CD4-positive, alpha-beta T cell (primary cell): ENCODE results near the gene CREB3L1. TPM values are rescaled to one million over a fixed set of nuclear protein-coding genes. Genes with fewer than 3 reads are reported as not detected.

ENCODE experiments used
- ATAC-seq: fragments of 200-7000 bp; cut with Tn5 transposase; one replicate; pipeline ENCODE4 v1.10.0; 2022; ENCODE audit warnings: mild to moderate bottlenecking; ENCODE audit not compliant: poor library complexity
- CTCF ChIA-PET: fragments of 350-600 bp; sonication (Branson Sonifier 250); formaldehyde crosslinking; loops from one replicate; lab custom pipeline; 2021; ENCODE audit warnings: antibody characterized with exemption, inconsistent platforms; lab: Charles Lee
- POLR2A ChIA-PET: fragments of 350-600 bp; sonication (Branson Sonifier 250); formaldehyde crosslinking; loops from one replicate; lab custom pipeline; 2021; ENCODE audit warnings: antibody characterized with exemption, inconsistent platforms; lab: Charles Lee
- DNase-seq, 14 experiments: peaks; one replicate each; pipeline ENCODE4 v3.0.0-alpha.2; 2013 to 2020; ENCODE audit warnings: mixed read lengths in 2 of 14
- H3K27ac ChIP-seq, 2 donors: one replicate each; pipeline versions ENCODE4 v1.5.1 to v1.7.0; 2013; ENCODE audit warnings: low read length in 2 of 2, low read depth in 1 of 2, mild to moderate bottlenecking in 1 of 2
- H3K27me3 ChIP-seq, 2 experiments: 1 replicate in 1 of 2; 2 replicates in 1 of 2; pipeline versions ENCODE4 v1.6.1 to v1.7.0; 2013; ENCODE audit warnings: low read length in 2 of 2, control low read depth in 1 of 2, mild to moderate bottlenecking in 1 of 2, moderate library complexity in 1 of 2; ENCODE audit not compliant: insufficient read depth in 2 of 2, control insufficient read depth in 1 of 2
- H3K36me3 ChIP-seq: one replicate; pipeline ENCODE4 v1.6.1; 2013; ENCODE audit warnings: low read length, control low read depth; ENCODE audit not compliant: insufficient read depth
- H3K4me1 ChIP-seq: one replicate; pipeline ENCODE4 v1.6.1; 2013; ENCODE audit warnings: low read length, control low read depth; ENCODE audit not compliant: insufficient read depth
- H3K4me3 ChIP-seq: one replicate; pipeline ENCODE4 v1.5.1; 2013; ENCODE audit warnings: mild to moderate bottlenecking, low read length, moderate library complexity
- H3K9me3 ChIP-seq, 2 experiments: 1 replicate in 1 of 2; 2 replicates in 1 of 2; pipeline versions ENCODE4 v1.6.1 to v1.7.0; 2013; ENCODE audit warnings: low read length in 2 of 2, mild to moderate bottlenecking in 2 of 2, control low read depth in 1 of 2, moderate library complexity in 1 of 2; ENCODE audit not compliant: control insufficient read depth in 1 of 2, insufficient read depth in 1 of 2
- H3K27ac Mint-ChIP-seq: one replicate; pipeline ENCODE4 v1.8.0; 2020; ENCODE audit warnings: mixed read lengths
- H3K27me3 Mint-ChIP-seq: one replicate; pipeline ENCODE4 v1.8.0; 2021; ENCODE audit warnings: mixed read lengths
- H3K36me3 Mint-ChIP-seq: one replicate; pipeline ENCODE4 v1.8.0; 2021; ENCODE audit warnings: low read depth, mixed read lengths
- H3K4me1 Mint-ChIP-seq: one replicate; pipeline ENCODE4 v1.8.0; 2021; ENCODE audit warnings: low read depth, mixed read lengths
- H3K4me3 Mint-ChIP-seq: one replicate; pipeline ENCODE4 v1.8.0; 2020; ENCODE audit warnings: mild to moderate bottlenecking, mixed read lengths
- H3K9me3 Mint-ChIP-seq: one replicate; pipeline ENCODE4 v1.8.0; 2020; ENCODE audit warnings: mixed read lengths
- intact Hi-C, 2 experiments: fragments of 100-400 bp; cut with DNase I in 1 of 2; cut with micrococcal nuclease in 1 of 2; formaldehyde crosslinking; loops; one replicate each; pipeline versions ENCODE4 v1.15.1 to v1.9.0; 2023 to 2025; cut with DNase I, micrococcal nuclease
- total RNA-seq, 174 experiments: library from RNA in 2 of 174; stranded (reverse) in 2 of 174; gene quantifications; one replicate each; pipeline ENCODE4 v1.2.3 and lab custom pipeline; 2021 to 2026
- TF ChIP-seq, protein P1 (sequence below): fragments of 200-600 bp; IDR thresholded peaks from one replicate; pipeline ENCODE4 v1.8.0; 2022; ENCODE audit warnings: antibody characterized with exemption, mild to moderate bottlenecking

The CREB3L1 gene
- total RNA-seq, 2 experiments from 2014 or later: not detected

DNA sequence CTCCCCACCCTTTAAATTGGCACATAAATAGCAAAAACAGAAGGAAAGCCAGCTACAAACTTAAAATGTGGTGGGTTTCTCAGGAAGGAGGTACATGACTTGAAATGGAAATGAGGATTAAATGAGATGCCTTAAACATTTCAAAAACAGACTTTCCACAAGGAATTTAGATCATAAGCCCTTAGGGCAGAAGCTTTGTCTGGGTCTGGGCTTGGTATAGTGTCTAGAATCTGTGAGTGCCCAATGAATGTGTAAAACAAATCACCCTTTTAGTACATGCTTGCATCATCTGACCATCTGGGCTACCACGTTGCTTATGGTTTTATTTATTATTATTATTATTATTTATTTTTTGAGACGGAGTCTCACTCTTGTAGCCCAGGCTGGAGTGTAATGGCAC, 37.1 kb upstream of the CREB3L1 start:
- ChIA-PET POLR2A (interaction anchor here (3.0 to 3.6 kb wide), 2 partner anchors 109 to 112 kb away, joined by 9 to 10 read pairs; no protein-coding TSS in a partner anchor), CTCF (interaction anchor here (1.2 to 3.1 kb wide), 5 partner anchors 10 to 90 kb away, joined by 3 to 21 read pairs (median 5); no protein-coding TSS in a partner anchor)
- H3K4me1 Mint-ChIP-seq: peaks cover 15% of the 10 kb centered on the region
- H3K36me3 Mint-ChIP-seq: no peaks in the 10 kb centered on the region
- H3K9me3 Mint-ChIP-seq: no peaks in the 10 kb centered on the region
- DNase-seq (no peak), ATAC-seq (no peak)
- TF ChIP-seq, protein P1, sequence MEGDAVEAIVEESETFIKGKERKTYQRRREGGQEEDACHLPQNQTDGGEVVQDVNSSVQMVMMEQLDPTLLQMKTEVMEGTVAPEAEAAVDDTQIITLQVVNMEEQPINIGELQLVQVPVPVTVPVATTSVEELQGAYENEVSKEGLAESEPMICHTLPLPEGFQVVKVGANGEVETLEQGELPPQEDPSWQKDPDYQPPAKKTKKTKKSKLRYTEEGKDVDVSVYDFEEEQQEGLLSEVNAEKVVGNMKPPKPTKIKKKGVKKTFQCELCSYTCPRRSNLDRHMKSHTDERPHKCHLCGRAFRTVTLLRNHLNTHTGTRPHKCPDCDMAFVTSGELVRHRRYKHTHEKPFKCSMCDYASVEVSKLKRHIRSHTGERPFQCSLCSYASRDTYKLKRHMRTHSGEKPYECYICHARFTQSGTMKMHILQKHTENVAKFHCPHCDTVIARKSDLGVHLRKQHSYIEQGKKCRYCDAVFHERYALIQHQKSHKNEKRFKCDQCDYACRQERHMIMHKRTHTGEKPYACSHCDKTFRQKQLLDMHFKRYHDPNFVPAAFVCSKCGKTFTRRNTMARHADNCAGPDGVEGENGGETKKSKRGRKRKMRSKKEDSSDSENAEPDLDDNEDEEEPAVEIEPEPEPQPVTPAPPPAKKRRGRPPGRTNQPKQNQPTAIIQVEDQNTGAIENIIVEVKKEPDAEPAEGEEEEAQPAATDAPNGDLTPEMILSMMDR: no peak
- H3K27ac Mint-ChIP-seq: no peak overlapping the region
- peaks cover 38% of the 10 kb centered on the region for H3K27me3 Mint-ChIP-seq
- Histone ChIP-seq H3K27me3 (peaks cover 14 to 15% of the 10 kb centered on the region in 2 experiments), H3K36me3 (no peaks in the 10 kb centered on the region), H3K9me3 (peaks cover 0 to 5% of the 10 kb centered on the region in 2 experiments), H3K4me3 (no peak overlapping the region), H3K27ac (no peak overlapping the region), H3K4me1 (peaks cover 38% of the 10 kb centered on the region)
- intact Hi-C loops: loop anchor here (5.0 to 10.0 kb wide), 3 partner anchors 374 to 396 kb away; partner anchors contain the start of genes ATG13 (in 2 of the 2), HARBI1 (in 2 of the 2) and CRY2 (in 1 of the 2)
- H3K4me3 Mint-ChIP-seq: no peak overlapping the region

DNA sequence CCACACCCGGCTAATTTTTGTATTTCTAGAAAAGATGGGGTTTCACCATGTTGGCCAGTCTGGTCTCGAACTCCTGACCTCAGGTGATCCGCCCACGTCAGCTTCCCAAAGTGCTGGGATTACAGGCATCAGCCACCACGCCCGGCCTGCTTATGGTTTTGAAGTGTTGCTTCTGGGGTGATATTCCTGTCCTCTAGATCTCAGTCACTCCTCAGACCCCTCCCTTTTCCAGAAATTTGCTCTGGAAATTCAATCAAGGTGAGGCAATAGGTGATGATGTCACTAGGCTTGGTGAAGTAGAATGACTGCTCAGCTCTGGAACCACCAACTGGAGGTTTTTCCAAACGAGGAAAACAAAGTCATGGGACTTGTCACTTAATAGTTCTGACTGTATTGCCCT, 36.6 kb upstream of the CREB3L1 start:
- Histone ChIP-seq H3K36me3 (no peaks in the 10 kb centered on the region), H3K9me3 (peaks cover 0 to 5% of the 10 kb centered on the region in 2 experiments), H3K27me3 (peaks cover 14 to 15% of the 10 kb centered on the region in 2 experiments), H3K27ac (no peak overlapping the region), H3K4me1 (peaks cover 38% of the 10 kb centered on the region), H3K4me3 (no peak overlapping the region)
- no peaks in the 10 kb centered on the region for H3K9me3 Mint-ChIP-seq
- TF ChIP-seq, protein P1: no peak
- peaks cover 34% of the 10 kb centered on the region for H3K27me3 Mint-ChIP-seq
- H3K36me3 Mint-ChIP-seq: no peaks in the 10 kb centered on the region
- no peak overlapping the region for H3K27ac Mint-ChIP-seq
- no peak overlapping the region for H3K4me3 Mint-ChIP-seq
- ATAC-seq: no peak
- ChIA-PET CTCF (interaction anchor here (1.7 to 3.1 kb wide), 2 partner anchors 68 to 90 kb away, joined by 10 to 21 read pairs; no protein-coding TSS in a partner anchor), POLR2A (interaction anchor here (3.0 to 3.6 kb wide), 2 partner anchors 108 to 111 kb away, joined by 9 to 10 read pairs; no protein-coding TSS in a partner anchor)
- peaks cover 15% of the 10 kb centered on the region for H3K4me1 Mint-ChIP-seq
- DNase-seq: no peak
- intact Hi-C loops: loop anchor here (5.0 to 10.0 kb wide), 3 partner anchors 374 to 396 kb away; partner anchors contain the start of genes ATG13 (in 2 of the 2), HARBI1 (in 2 of the 2) and CRY2 (in 1 of the 2)

- H3K27me3 Mint-ChIP-seq: peaks cover 20% of the 10 kb centered on the region
- Histone ChIP-seq H3K4me3 (peak overlapping the region; percentile 58), H3K9me3 (peaks cover 0 to 4% of the 10 kb centered on the region in 2 experiments), H3K27me3 (peaks cover 10 to 11% of the 10 kb centered on the region in 2 experiments), H3K27ac (no peak overlapping the region), H3K36me3 (no peaks in the 10 kb centered on the region), H3K4me1 (peaks cover 33% of the 10 kb centered on the region)
- peak overlapping the region; percentile 85 for H3K4me3 Mint-ChIP-seq
- TF ChIP-seq, protein P1: no peak
- ChIA-PET POLR2A (interaction anchor here (0.6 to 2.4 kb wide), 6 partner anchors 71 to 139 kb away, joined by 3 to 7 read pairs (median 3); partner anchors contain the start of gene MDK), CTCF (interaction anchor here (0.9 to 2.8 kb wide), 6 partner anchors 53 to 125 kb away, joined by 3 to 12 read pairs (median 4); partner anchors contain the start of gene DGKZ)
- peaks cover 10% of the 10 kb centered on the region for H3K4me1 Mint-ChIP-seq
- ATAC-seq (no peak), DNase-seq (no peak)
- no peaks in the 10 kb centered on the region for H3K9me3 Mint-ChIP-seq
- intact Hi-C loops: loop anchor here (5.0 to 10.0 kb wide), 3 partner anchors 373 to 397 kb away; partner anchors contain the start of genes ATG13 (in 2 of the 2), HARBI1 (in 2 of the 2) and CRY2 (in 1 of the 2)
- no peaks in the 10 kb centered on the region for H3K36me3 Mint-ChIP-seq
- no peak overlapping the region for H3K27ac Mint-ChIP-seq
Measured at GRCh38 chr11:46242041-46242951, 35.2 kb upstream of the CREB3L1 start.
